HepG2 (cell line): ENCODE measurements around the gene RER1. TPM values are rescaled to one million over a fixed set of nuclear protein-coding genes. Genes with fewer than 3 reads are reported as not detected.

Experiments
- ATAC-seq: fragments of 200-7000 bp; cut with Tn5 transposase; 3 replicates; pipeline ENCODE4 v1.9.1; 2020; ENCODE audit warnings: mild to moderate bottlenecking, moderate library complexity
- BruUV-seq: library from RNA; stranded (reverse); fragments of 400-500 nt; replicated peaks from 2 replicates; lab custom pipeline; 2021; lab: Mats Ljungman, UMichigan
- CTCF ChIA-PET: fragments of 300-600 bp; formaldehyde crosslinking; extraction: SDS; loops from one replicate; lab custom pipeline; 2021; ENCODE audit warnings: low total read pairs, inconsistent platforms, low intra/inter-chr PET ratio; lab: Yijun Ruan, JAX
- POLR2A ChIA-PET: fragments of 350-600 bp; sonication (Branson Sonifier 250); formaldehyde crosslinking; loops from one replicate; lab custom pipeline; 2020; ENCODE audit warnings: antibody characterized with exemption, inconsistent platforms; lab: Yijun Ruan, JAX
- DNase-seq: peaks from one replicate; pipeline ENCODE4 v3.0.0-alpha.2; 2015; ENCODE audit warnings: low spot score
- FAIRE-seq: peaks from 3 replicates; lab custom pipeline; 2011; peaks lifted over from hg19 to GRCh38; lab: Jason Lieb, UNC
- H2AFZ ChIP-seq: one replicate; pipeline ENCODE4 v1.6.1; 2011; ENCODE audit warnings: low read length, inconsistent platforms
- H3K27ac ChIP-seq: fragments of 300-600 bp; 3 replicates; pipeline ENCODE4 v1.8.0; 2011; ENCODE audit warnings: mixed run types, mild to moderate bottlenecking, mixed read lengths, low read length, inconsistent platforms; ENCODE audit not compliant: insufficient read depth; ENCODE audit errors: extremely low read length
- H3K27me3 ChIP-seq, 2 experiments: fragments of 200-600 bp in 1 of 2; 2 replicates in 1 of 2; 3 replicates in 1 of 2; pipeline versions ENCODE4 v1.6.0 to v1.8.0; 2011; ENCODE audit warnings: low read length in 2 of 2, mild to moderate bottlenecking in 2 of 2, moderate library complexity in 2 of 2, inconsistent platforms in 1 of 2; ENCODE audit not compliant: insufficient read depth in 2 of 2, control insufficient read depth in 1 of 2
- H3K36me3 ChIP-seq, 2 experiments: fragments of 200-600 bp in 1 of 2; replicated peaks in 1 of 2; 2 replicates in 1 of 2; 3 replicates in 1 of 2; pipeline versions ENCODE4 v1.5.1 to v1.8.0; 2011; ENCODE audit warnings: low read length in 2 of 2, inconsistent platforms in 1 of 2; ENCODE audit not compliant: insufficient read depth in 2 of 2, control insufficient read depth in 1 of 2
- H3K4me1 ChIP-seq: 2 replicates; pipeline ENCODE4 v1.5.1; 2012; ENCODE audit warnings: low read length, inconsistent platforms; ENCODE audit not compliant: insufficient read depth
- H3K4me2 ChIP-seq: 2 replicates; pipeline ENCODE4 v1.6.0; 2011; ENCODE audit warnings: low read depth, low read length, inconsistent platforms
- H3K4me3 ChIP-seq, 3 experiments: fragments of 200-600 bp in 1 of 3; sonication (generic), shearing (Covaris generic) in 1 of 3; replicated peaks in 1 of 3; 2 replicates each; pipeline ENCODE4 v1.5.1; 2011 to 2016; ENCODE audit warnings: low read length in 3 of 3, inconsistent platforms in 2 of 3, low read depth in 2 of 3, mild to moderate bottlenecking in 2 of 3, control low read depth in 1 of 3, mixed read lengths in 1 of 3; ENCODE audit not compliant: insufficient read depth in 1 of 3
- H3K79me2 ChIP-seq: one replicate; pipeline ENCODE4 v1.6.1; 2011; ENCODE audit warnings: low read length, inconsistent platforms; ENCODE audit not compliant: insufficient read depth
- H3K9ac ChIP-seq: 2 replicates; pipeline ENCODE4 v1.6.0; 2011; ENCODE audit warnings: mild to moderate bottlenecking, low read depth, low read length, inconsistent platforms; ENCODE audit not compliant: insufficient read depth
- H3K9me3 ChIP-seq: 2 replicates; pipeline ENCODE4 v1.5.1; 2012; ENCODE audit warnings: mild to moderate bottlenecking, low read length
- H4K20me1 ChIP-seq: 2 replicates; pipeline ENCODE4 v1.6.0; 2011; ENCODE audit warnings: inconsistent platforms, mild to moderate bottlenecking, low read length, moderate library complexity; ENCODE audit not compliant: insufficient read depth
- CCAR2 ChIP-seq: fragments of 200-400 bp; formaldehyde crosslinking; optimal IDR thresholded peaks from 2 replicates; pipeline ENCODE3; 2018; ENCODE audit warnings: low read depth, mild to moderate bottlenecking, low read length, moderate library complexity
- CREB3 ChIP-seq: sonication (generic); formaldehyde crosslinking; IDR thresholded peaks from 2 replicates; pipeline ENCODE4 v1.5.0; 2020; ENCODE audit warnings: missing genetic modification reagents
- EZH2 ChIP-seq: conservative IDR thresholded peaks from 2 replicates; pipeline ENCODE4 v1.6.1; 2012; ENCODE audit warnings: mild to moderate bottlenecking, low read depth, low read length, moderate library complexity
- GABPB1 ChIP-seq: IDR thresholded peaks from 2 replicates; pipeline ENCODE4 v1.6.1; 2016; ENCODE audit warnings: mild to moderate bottlenecking, missing genetic modification reagents, moderate library complexity, missing compliant biosample characterization
- MAF1 ChIP-seq: sonication (generic); formaldehyde crosslinking; IDR thresholded peaks from 2 replicates; pipeline ENCODE4 v1.5.0; 2020; ENCODE audit warnings: missing genetic modification reagents, borderline replicate concordance
- PCBP1 ChIP-seq: fragments of 200-400 bp; formaldehyde crosslinking; IDR thresholded peaks from 2 replicates; pipeline ENCODE4 v1.6.1; 2017; ENCODE audit warnings: mild to moderate bottlenecking, low read depth, low read length, borderline replicate concordance
- ZNF709 ChIP-seq: sonication (generic); formaldehyde crosslinking; IDR thresholded peaks from 2 replicates; pipeline ENCODE4 v1.5.0; 2020; ENCODE audit warnings: mild to moderate bottlenecking, missing genetic modification reagents
- ZNF772 ChIP-seq: sonication (generic); formaldehyde crosslinking; IDR thresholded peaks from 2 replicates; pipeline ENCODE4 v1.5.0; 2020; ENCODE audit warnings: mild to moderate bottlenecking, missing genetic modification reagents
- ZNF777 ChIP-seq: sonication (generic); formaldehyde crosslinking; IDR thresholded peaks from 2 replicates; pipeline ENCODE4 v1.4.0; 2020; ENCODE audit warnings: missing genetic modification reagents
- WGBS: methylation state at CpG from one replicate; pipeline ENCODE4 v1.1.6; 2017; ENCODE audit warnings: low lambda C conversion rate; 5-methylcytosine and 5-hydroxymethylcytosine counted together
- in situ Hi-C: cut with HindIII; loops from 2 replicates; pipeline ENCODE4 v1.10.0; 2017; ENCODE audit warnings: low pct_unique_long_range_greater_than_20kb; ENCODE audit not compliant: extremely low pct_ligation_motif_present
- intact Hi-C: fragments of 100-400 bp; cut with micrococcal nuclease; formaldehyde crosslinking; loops from one replicate; pipeline ENCODE4 v1.10.0; 2022; ENCODE audit not compliant: unreplicated experiment
- polyA plus RNA-seq, 8 experiments: library from polyadenylated mRNA; depleted of rRNA in 3 of 8; stranded (reverse) in 7 of 8; unstranded in 1 of 8; fragments of >200 nt; fragmentation: Illumina TruSeq in 4 of 8; extraction: Trizol in 4 of 8; gene quantifications; 2 replicates each; pipeline versions ENCODE4 v1.2.1 to v1.2.3, GENCODE V29; 2011 to 2016; ENCODE audit warnings: low read depth in 4 of 8, missing spikeins in 1 of 8, mixed read lengths in 1 of 8; ENCODE audit not compliant: insufficient read depth in 1 of 8
- total RNA-seq, 5 experiments: library from RNA; depleted of rRNA; stranded (reverse); fragments of >200 nt; fragmentation: Illumina TruSeq; extraction: Trizol; gene quantifications; 2 replicates each; pipeline ENCODE4 v1.2.3, GENCODE V29; 2016; ENCODE audit warnings: low read depth in 1 of 5

RER1 gene
- total and polyA plus RNA-seq, 2 of the 13 experiments (the other 11 are each of a cell fraction or from before 2014, with no cell fraction given): 128 to 164 TPM

GRCh38 chr1:2442661-2443060, 51.0 kb downstream of the RER1 start:
- ATAC-seq (no peak), DNase-seq (no peak), FAIRE-seq (no peak)
- no peak overlapping the region for H3K27ac ChIP-seq
- H3K9me3 ChIP-seq: no peaks in the 10 kb centered on the region
- POLR2A ChIA-PET: no interaction called here
- H4K20me1 ChIP-seq: peaks cover 3% of the 10 kb centered on the region; the same call in 1 of the 2 replicates
- H2AFZ ChIP-seq: no peak overlapping the region
- no peak overlapping the region for H3K9ac ChIP-seq
- no peak overlapping the region for H3K4me3 ChIP-seq
- BruUV-seq: no TSS peak
- intact Hi-C loops (no loop called here), in situ Hi-C loops (no loop called here)
- CTCF ChIA-PET: no interaction called here
- H3K4me2 ChIP-seq: no peak overlapping the region
- WGBS: 9% methylated on average over 4 of the region's 6 CpGs
- TF ChIP-seq ZNF709 (CRISPR knock-in tag) (no peak), GABPB1 (CRISPR knock-in tag) (no peak), CREB3 (CRISPR knock-in tag) (no peak), PCBP1 (no peak), MAF1 (CRISPR knock-in tag) (no peak), ZNF772 (no peak), ZNF777 (CRISPR knock-in tag) (no peak), EZH2 (0 out of 2 replicates have a peak, but pooled peaks have one; percentile 36), CCAR2 (no peak)
- no peaks in the 10 kb centered on the region for H3K36me3 ChIP-seq
- H3K4me1 ChIP-seq: no peaks in the 10 kb centered on the region
- peaks cover 37 to 91% of the 10 kb centered on the region in 2 experiments for H3K27me3 ChIP-seq
- no peaks in the 10 kb centered on the region for H3K79me2 ChIP-seq
